Measurements from ENCODE around the gene KIF1A.
"Not testable (repeated sequence)": the region's sequence is repeated elsewhere in the genome, so short reads cannot be mapped to it uniquely, and the experiment has no call there.

Gene KIF1A

DNA sequence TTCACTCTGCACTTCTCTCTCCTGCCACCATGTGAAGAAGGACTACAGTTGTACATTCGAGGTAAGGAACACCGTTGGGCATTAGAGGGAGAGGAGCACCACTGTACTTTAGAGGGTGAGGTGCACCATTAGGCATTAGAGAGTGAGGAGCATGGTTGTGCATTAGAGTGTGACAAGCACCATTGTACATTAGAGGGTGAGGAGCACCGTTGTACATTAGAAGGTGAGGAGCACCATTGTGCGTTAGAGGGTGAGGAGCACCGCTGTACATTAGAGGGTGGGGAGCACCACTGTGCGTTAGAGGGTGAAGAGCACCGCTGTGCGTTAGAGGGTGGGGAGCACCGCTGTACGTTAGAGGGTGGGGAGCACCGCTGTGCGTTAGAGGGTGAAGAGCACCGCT is 27.8 kb upstream of the KIF1A start:
- DNase-seq, result no peak

DNA sequence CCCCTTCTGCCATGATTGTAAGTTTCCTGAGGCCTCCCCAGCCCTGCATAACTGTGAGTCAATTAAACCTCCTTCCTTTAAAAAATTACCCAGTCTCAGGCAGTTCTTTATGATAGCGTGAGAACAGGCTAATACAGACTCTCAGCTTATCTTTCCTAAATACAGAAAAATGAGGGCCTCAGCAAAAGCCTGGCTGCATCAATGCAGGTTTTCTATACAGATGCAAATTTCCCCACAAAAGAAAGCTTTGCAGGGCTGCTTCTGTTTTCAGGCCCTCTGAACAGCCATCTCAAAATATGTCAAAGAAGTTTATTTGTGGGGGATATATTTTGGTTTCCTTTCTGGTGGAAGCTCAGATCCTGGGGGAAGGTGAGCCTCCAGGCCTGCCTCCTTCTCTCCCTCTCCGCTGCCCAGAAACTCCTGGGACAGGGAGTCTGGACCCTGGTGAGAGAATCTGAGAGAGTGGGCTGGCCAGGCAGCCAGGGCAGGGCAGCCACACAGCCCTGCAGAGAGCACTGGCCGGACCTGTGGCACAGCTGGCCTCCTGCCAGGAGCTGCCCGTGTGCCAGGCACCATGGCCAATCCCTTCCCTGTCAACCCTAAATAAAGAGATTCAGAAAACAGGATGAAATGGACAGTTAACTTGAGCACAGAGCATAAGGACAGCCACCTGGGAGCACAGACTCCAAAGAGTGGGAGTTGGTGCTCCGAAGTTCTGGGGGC is 27.0 kb upstream of the KIF1A start:
- no peak for DNase-seq

DNA sequence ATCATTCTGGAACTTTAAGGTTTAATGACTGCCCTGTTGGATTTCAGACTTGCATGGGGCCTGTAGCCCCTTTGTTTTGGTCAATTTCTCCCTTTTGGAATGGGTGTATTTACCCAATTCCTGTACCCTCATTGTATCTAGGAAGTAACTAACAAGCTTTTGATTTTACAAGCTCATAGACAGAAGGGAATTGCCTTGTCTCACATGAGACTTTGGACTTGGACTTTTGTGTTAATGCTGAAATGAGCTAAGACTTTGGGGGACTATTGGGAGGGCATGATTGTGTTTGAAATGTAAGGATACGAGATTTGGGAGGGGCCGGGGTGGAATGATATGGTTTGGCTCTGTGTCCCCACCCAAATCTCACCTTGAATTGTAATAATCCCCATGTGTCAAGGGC is 26.3 kb upstream of the KIF1A start:
- not testable (repeated sequence) for DNase-seq

DNA sequence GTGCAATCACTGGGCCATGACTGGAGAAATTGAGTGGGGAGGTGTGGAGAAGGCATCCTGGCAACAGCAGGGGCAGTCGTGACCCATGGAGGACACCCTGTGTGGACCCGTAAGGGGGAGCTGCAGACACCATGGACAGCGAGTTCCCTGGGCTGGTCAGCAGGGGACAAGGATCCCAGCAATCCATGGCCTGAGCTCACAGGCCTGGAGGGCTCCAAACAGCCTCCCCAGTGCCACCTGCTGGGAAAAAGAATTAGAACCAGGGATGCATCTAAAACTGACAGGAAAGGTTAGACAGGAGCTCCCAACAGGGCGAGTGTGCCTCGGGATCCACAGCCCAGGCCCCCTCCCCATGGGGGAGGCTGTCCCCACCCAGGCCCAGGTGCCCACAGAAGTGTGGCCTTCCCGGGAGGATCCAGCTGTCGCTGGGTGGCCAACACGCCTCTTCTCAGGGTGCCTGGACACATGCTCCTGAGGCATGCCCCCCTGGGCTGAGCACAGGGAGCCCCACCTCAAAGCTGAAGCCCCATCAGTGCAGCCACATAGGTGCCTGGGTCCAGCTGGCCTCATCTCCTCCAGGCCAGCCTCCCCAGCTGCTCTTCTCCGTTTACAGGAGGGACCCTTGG is 20.5 kb upstream of the KIF1A start:
- DNase-seq, result peak; percentile 54

DNA sequence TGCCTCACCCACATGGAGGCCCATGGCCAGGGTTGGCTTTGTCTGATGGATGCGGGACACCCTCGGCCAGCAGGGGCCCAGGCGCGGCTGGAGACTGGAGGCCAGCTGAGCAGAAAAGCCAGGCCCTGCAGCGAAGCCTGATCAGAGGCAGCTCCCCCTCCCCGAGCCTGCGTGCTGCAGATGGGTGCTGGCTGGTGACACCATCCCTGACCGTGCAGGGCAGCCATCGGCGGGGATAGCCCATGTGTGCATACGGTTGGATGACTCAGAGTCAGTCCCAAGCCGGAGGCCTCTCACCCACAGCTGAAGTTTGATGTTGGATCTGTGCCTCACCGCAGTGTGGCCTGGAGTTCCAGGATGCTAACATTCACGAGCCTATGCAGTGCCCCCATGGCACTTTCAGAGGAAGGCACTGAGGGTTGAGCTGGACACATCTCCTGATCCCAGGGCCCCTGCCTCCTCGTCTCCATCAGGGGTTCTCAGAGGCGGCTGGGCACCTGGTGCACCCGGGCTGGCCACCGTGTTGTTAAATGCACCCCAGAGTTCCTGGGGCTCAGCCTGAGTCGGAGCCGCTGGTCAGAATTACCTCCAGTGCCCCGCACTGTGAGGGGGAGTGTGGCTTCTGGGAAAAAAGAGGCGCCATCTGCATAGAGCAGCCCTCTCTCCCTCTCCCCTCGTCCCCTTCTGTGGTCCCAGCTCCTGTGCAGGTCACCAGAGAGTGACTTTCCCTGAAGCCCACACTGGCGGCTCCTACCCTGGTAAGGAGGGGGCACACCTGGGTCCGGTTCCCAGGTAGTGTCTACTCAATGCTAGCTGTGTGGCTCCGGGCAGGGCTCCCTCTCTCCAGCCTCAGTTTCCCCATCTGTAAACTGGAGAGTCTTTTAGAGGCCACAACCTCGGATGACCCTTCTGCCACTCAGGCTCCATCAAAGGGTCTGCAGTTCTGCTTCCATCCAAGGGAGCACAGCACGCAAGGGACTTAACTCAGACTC is 19.4 kb upstream of the KIF1A start:
- no peak for DNase-seq

DNA sequence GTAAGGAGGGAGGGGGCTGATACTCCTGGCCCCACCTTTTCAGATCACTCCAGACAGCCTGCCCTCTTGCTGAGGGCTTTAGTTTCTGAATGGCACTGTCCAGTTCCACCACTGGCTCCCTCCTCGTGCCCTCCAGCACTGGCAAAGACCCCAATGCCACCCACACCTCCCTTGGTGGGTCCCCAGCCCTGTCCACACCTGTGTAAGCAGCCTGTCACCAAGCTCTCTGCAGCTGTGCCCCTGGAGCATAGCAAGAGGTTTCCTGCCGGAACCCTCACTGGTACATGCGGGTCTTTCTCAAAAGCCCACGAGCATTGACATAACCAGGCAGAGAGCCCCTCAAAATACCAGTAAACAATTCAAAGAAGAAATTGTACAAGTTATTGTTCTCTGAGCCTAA is 17.6 kb upstream of the KIF1A start:
- DNase-seq, result no peak

DNA sequence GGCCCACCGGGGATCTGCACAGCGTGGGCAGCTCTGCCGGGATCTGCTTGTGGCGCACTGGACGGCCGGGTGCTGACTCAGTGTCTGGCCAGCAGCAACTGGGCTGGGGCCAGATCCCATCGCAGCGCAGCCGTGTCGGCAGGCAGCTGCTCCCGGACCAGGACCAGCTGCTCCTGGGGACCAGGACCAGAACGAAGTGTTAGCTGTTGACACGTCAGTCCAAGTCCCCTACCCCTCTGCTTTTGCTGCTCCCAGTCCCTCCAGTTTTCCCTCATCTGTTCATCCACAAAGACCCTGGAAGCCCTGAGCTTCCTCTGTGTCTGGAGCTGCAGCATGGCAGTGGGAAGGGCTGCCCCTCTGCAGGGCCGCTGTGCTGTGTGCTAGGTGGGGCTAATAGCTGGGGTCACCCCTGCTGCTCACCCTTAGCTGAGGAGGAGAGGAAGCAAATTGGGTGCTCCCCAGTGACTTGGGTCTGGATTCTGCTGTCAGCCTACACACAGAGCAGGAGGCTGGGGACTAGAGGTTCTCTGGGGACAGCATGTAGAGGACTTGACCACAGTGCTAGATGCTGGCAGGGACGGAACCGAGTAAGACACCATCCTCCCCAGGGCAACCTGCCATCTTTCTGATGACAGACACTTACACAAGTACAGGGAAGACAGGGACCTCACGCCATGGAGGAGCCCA is 16.9 kb upstream of the KIF1A start:
- no peak for DNase-seq

DNA sequence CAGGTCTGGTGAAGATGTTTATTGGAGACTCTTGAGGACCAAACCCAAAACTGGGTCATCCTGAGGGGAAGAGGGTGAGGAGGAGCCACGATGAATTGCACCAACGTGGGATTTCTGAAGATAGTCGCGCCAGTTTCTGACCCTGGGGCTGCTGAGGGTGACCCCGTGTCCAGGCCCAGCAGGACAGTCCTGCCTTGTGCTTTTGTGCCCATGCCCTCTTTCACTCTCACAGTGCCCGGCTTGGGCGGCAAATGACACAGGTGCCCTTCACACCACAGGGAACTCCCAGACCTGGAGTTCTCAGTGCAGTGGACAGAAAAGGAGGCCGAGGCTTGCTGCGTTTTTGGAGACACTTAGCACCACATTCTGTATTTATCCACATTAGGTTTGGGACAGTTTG is 15.5 kb upstream of the KIF1A start:
- no peak for DNase-seq

DNA sequence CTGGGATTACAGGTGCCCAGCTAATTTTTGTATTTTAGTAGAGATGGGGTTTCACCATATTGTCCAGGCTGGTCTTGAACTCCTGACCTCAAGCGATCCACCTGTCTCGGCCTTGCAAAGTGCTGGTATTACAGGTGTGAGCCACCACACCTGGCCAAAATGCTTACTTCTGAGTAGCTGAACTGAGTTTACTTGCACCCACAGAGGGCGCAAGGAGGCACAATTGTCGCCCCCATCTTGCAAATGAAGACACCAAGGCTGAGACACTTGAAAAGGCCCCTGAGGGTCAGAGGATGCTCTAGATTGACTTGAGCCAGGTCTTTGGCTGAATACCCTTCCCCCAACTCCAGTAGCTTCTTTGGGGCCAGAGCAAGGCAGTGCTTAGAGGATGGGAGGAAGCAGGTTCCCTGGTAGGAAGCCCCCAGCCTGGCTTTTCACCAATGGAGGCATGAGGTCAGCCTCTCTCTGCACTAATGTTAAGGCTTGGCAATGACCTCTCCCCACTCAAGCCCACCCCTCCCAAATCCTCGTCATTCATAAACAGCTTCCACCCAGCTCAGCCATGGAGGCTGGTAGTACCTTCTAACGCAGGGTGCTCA is 14.5 kb upstream of the KIF1A start:
- DNase-seq, result no peak

DNA sequence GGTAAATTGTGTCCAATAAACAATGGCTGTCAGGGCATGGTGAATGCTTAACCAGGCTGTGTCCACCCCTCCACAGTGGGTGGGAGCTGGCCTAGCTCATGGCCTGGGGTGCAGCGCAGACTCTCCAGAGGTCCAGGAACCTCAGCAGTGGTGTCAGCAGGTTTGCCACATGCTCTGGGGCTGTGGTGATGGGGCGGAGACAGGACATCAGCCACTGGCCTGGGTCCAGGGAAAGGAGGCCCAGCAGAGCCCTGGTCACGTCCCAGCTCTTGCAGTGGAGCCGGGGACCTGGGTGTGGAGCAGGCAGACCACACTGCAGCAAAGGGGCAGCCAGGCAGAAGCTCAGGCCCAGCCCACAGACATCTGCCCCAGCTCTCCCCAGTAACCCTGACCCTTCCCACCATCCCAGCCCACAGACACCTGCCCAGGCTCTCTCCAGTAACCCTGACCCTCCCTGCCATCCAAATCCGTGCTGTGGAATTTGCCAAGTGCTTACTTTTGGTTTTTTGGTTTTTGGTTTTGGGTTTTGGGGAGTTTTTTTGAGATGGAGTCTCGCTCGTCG is 13.8 kb upstream of the KIF1A start:
- DNase-seq, result no peak

DNA sequence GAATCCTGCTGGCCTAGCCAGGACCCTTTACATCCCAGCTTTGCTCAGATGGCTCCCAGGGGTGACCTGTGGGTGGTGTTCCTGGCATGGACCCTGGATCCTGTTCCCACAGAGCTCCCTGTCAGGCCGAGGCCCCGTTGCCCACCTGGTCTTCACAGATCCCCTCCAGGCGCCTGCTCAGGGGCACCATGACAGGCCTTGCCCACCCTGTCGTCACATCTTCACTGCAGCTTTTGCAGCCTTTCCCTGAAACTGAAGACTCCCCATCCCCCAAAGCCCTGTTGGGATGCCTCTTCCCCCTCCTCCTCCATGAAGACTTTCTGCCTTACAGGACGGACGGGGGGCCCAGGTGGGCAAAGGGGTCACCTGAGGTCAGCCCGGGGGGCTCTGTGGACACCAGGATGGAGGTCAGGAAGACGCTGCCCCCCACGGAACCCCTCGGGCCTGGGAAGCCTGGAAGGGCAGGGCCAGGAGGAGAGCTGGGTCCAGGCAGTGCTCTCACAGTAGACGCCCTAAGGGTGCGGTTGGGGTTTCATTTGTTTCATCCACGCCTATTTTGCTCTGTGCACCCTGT is 13.0 kb upstream of the KIF1A start:
- no peak for DNase-seq

DNA sequence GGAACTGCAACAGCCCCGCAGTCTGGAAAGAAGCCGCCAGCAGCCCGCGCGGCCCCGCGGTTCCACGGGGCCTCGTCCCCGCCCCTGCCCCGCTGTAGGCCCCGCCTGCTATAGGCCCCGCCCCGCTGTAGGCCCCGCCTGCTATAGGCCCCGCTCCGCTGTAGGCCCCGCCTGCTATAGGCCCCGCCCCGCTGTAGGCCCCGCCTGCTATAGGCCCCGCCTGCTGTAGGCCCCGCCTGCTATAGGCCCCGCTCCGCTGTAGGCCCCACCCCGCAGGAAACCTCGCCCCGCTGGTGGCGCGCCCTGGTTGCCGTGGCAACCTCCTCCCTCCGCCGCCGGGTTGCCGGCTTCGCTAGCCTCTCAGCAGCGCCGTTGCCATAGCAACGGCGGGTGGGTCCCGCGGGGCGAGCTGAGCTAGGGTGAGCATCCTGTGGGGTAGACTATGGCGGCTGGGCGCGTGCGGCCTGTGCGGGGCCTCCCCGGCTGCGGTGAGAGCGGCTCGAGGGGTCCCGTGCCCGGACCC is 12.2 kb upstream of the KIF1A start:
- DNase-seq, result peak; percentile 95

DNA sequence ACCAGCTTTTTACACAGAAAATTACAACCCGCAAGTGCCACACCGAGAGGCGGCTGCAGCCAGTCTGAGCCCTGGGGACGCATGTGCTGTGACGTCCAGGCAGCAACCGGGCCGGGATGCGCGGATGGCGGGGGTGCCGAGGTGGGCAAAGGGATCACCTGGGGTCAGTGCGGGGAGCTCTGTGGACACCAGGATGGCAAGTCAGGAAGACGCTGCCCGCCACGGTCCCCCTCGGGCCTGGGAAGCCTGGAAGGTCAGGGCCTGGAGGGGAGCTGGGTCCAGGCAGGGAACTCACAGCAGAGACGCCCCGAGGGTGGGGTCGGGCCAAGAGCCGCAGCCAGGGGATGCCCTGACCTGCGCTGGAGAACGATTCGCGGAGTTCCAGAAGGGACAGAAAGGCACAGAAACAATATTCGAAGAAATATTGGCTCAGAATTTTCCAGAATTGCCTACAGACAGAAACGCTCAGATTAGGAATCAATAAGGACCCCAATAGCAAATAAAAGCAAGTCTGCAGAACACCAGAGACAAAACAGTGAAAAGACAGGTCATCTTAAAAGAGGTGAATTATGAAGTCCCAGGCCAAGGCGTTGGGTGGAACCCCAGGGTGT is 11.7 kb upstream of the KIF1A start:
- no peak for DNase-seq

DNA sequence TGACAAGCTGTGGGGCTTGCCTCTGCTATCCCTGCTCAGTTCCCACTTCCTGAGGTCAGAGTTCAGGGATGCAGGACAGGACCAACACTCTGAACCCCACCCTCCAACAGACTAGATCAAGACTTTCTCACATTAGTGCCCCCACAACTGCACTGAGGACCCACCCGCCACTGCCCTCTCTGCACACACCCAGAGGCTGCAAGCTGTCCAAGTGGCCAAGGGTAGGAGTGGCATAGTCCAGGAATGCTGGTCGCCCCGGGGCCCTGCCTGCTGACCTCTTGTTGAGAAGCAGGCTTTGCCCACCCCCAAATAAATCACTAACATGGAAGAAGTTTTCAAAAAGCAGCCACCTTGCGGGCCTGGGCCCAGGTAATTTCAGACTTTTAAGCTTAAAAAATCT is 5.5 kb upstream of the KIF1A start:
- no peak for DNase-seq

DNA sequence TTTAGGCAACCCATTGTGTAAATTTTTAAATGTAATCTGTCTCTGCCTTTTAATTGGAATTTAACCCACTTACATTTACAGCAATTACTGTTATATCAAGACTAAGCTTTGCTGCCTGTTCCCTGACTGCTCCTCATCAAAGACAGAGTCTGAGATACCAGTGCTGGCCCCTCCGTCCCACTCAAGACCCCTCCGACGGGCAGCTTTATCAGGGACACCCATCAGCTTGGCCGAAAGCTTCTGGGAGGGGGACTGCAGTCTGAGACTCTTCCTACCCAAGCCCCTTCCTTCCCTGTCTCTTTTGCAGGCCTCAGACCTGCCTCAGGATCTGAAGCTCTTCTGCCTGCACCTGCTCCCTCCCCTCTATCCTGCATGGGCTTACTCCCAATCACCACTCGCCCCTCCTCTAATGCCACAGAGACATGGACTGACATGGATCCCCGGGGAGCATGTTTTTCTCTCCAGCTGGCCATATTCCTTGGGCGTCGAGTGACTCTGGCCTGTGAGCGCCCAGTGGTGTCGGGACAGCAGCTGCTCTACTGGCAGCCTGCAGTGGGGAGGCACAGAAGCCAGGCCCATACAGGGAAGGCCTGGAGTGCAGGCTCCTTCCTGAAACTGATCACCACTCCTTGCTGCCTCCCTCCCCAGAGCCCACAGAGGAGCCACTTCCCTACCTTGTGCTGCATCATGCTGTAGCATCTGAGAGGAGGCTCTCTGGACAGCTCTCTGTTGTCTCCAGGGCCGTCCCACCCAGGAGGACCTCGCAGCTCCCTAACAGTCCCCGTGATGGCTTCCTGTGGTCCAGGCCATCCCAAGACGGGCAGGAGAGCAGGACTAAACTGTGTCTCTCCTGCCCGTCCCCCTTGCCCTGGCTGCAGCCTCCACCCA is 3.7 kb upstream of the KIF1A start:
- no peak for DNase-seq

DNA sequence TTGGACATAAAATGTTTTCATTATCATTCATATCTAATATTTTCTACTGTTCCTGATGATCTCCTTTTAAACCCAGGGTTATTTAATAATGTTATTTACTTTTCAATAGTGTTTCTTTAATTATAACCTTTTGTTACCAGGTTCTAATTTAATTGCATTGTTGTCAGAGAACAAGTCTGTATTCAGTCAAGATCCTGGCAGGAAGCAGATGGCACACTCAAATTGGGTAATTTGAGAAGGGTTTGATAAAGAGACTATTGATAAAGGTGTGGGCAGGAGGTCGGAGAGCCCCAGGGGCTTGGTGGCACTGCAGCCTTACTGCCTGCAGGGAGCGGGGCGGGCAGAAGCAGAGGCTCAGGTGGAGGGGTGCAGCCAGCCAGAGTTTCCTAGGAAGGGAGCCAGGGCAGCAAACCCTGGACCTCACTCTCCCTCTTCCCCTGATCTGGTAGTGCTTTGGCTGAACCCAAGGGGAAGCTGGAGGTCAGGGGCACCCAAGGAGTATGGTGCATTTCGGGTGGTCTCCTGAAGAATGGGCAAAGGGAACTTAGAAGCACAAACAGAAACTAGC is 2.3 kb upstream of the KIF1A start:
- DNase-seq, result peak; percentile 78

DNA sequence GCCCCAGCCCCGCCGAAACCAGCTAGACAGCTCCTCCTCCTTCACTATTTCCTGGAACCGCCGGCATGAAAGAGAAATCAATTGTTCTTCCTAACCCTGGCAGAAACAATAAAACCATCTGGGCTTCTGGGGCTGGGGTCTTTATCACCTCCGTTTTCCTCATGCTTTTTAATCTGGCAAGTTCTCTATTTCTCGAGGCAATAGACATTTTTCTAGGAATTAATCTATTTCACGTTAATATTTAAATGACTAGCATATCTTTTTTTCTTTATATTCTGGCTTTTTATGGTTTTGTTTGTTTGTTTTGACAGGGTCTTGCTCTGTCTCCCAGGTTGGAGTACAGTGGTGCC is 1.4 kb upstream of the KIF1A start:
- no peak for DNase-seq

DNA sequence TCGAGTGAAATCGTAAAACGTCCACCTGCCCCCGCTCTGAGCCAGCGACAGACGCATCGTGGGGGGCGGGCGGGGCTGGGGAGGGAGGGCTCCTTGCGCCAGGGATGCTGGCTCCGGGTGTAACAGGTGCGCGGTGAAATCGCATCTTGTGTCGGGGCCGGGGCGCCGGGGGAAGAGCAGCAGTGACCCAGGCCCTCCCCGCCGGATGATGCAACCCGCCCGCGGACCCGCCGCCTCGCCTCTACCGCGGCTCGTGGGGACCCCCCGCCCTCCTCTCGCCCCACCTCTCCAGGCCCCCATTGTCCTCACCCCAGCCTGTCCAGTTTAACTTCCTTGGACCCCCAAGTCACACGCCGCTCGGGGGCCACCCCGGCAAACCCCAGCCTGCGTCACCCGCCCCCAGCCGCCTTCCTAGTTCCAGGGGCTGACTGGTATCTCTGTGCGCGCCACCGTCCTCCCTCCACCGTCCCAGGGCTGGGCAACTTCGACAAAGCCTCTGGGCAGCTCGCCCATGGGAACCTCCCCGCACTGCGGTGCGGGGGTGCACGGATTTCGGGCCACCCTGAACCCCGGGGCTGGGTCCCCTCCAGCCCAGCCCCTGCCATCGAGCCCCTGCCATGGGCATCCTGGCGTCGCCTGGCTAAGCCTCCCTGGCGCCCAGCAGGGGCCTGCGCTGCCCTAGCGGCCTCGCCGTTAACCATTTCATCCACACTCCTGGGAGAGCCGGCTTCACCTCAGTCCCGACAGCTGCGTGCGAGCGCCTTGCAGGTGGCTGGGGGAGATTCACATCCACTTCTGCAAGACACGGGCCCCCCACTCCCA is 799 bp upstream of the KIF1A start:
- DNase-seq, result peak; percentile 77

Measured in DMS153 (cell line).